Erythroblast (primary cell): ENCODE measurements around the gene PGLYRP2.

Experiments used
- GATA1 ChIP-seq: IDR thresholded peaks from 2 replicates; pipeline ENCODE4 v1.6.1; 2011; ENCODE audit warnings: low read depth, mild to moderate bottlenecking, control low read depth, low read length, moderate library complexity
- POLR2A ChIP-seq: IDR thresholded peaks from 2 replicates; pipeline ENCODE4 v1.6.1; 2011; ENCODE audit warnings: mild to moderate bottlenecking, low read length

- TF ChIP-seq POLR2A (no peak), GATA1 (no peak)
Measured at GRCh38 chr19:15502264-15502663, 23.0 kb upstream of the PGLYRP2 start.
